Measurements from ENCODE around the gene EPB41L2.

Gene EPB41L2

DNA sequence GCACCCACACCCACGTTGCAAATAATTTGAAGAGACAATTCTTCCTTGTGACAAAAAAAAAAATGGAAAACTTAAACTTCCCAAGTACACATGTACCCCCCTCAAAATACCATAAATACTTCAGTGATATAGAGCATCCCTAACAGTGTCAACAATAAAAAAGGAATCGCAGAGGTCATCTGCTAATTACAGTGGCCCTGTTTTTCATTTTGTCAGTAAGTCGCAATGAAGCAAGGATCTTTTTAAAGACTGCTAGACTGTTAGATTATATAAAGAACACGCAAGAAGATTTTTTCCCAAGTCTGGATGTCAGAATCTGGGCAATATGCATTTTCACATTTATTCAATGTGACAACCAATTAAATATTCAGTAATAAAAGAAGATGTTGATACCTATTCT lies 93.9 kb downstream of the EPB41L2 start:
- TF ChIP-seq, protein P1, sequence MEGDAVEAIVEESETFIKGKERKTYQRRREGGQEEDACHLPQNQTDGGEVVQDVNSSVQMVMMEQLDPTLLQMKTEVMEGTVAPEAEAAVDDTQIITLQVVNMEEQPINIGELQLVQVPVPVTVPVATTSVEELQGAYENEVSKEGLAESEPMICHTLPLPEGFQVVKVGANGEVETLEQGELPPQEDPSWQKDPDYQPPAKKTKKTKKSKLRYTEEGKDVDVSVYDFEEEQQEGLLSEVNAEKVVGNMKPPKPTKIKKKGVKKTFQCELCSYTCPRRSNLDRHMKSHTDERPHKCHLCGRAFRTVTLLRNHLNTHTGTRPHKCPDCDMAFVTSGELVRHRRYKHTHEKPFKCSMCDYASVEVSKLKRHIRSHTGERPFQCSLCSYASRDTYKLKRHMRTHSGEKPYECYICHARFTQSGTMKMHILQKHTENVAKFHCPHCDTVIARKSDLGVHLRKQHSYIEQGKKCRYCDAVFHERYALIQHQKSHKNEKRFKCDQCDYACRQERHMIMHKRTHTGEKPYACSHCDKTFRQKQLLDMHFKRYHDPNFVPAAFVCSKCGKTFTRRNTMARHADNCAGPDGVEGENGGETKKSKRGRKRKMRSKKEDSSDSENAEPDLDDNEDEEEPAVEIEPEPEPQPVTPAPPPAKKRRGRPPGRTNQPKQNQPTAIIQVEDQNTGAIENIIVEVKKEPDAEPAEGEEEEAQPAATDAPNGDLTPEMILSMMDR (IDR thresholded peaks at IDR 0.05; ENCODE audit: low read depth, low read length, missing control alignments) = no peak

DNA sequence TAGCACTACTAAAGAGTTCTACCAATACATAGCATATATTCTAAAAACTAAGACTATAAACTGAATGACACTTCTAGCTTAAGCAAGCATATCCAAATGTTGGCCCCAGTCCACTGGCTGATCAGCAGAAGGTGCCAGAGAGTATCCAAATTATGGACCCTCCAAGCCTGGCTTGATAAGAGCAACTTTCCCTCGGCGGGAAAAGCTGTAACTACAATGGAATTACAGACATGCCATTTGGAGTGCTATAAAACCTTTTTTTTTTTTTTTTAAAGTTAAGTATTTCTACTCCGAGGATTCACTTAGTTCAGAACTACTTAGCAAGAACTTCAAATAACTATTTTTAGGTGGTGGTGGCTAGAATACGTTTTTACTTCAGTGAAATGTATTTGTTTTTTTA lies 94.6 kb downstream of the EPB41L2 start:
- TF ChIP-seq, protein P1 (IDR thresholded peaks at IDR 0.05; ENCODE audit: low read depth, low read length, missing control alignments) = no peak
- in situ Hi-C loops (cut with HindIII; ENCODE audit: low pct_ligation_motif_present, low sequenced_read_pairs) = no loop called here
- Histone ChIP-seq H3K4me3 (ENCODE audit: low read depth, low read length) (no peak overlapping the region), H3K36me3 (replicated peaks) (no peaks in the 10 kb centered on the region), H3K27me3 (replicated peaks) (no peaks in the 10 kb centered on the region), H3K27ac (peak overlapping the region; percentile 50)
- DNase-seq = no peak

More for the DNA sequence above, 93.9 kb downstream of the EPB41L2 start:
- Histone ChIP-seq H3K36me3 (replicated peaks) (no peaks in the 10 kb centered on the region), H3K27me3 (replicated peaks) (no peaks in the 10 kb centered on the region), H3K4me3 (ENCODE audit: low read depth, low read length) (no peak overlapping the region), H3K27ac (peak overlapping the region; percentile 48)
- no peak for DNase-seq
- in situ Hi-C loops (cut with HindIII; ENCODE audit: low pct_ligation_motif_present, low sequenced_read_pairs) = no loop called here

DNA sequence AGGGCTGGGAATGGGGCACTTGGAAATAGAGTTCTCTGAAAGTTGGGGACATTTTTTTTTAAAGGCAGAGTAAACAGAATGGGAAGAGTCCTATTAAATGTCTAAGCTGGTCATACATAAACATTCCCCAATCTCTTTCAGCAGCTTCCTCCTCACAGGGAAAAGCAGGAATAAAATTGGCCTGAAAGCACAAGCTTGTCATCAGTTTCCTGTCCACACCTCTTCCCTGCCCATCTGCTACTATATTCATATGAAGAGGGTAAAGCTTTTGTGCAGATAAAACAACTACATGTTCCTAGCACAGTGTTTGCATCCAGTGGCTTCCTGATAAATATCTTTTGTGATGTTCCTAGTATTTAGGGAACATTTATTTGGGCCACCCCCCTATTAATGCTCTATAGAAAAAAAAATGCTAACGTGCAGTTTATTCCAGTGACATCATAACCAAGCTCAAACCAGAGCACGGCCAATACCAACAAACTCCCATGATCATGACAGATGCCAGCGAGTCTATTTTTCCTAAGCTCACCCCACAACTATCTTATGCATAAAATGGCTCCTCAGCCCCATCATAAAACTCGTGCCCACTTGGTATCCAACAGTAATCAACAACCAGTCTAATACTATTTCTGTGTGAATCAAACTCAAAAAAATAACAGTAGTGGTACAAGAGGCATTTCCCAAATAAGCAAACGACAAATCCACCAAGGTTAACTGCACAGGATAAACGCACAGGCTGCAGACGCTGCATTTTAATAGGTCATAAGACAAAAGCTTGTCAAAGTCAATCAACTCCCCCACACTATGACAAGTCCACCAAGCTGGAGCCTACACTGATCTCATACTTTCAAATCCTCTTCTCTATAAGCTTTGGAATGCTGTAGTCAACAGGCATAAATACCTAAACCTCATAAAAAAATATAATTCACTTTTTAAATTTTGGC lies 95.3 kb downstream of the EPB41L2 start:
- Histone ChIP-seq H3K27ac (peak overlapping the region; percentile 50), H3K36me3 (replicated peaks) (no peaks in the 10 kb centered on the region), H3K27me3 (replicated peaks) (no peaks in the 10 kb centered on the region), H3K4me3 (ENCODE audit: low read depth, low read length) (no peak overlapping the region)
- in situ Hi-C loops (cut with HindIII; ENCODE audit: low pct_ligation_motif_present, low sequenced_read_pairs) = no loop called here
- DNase-seq = peak; percentile 49
- TF ChIP-seq, protein P1 (IDR thresholded peaks at IDR 0.05; ENCODE audit: low read depth, low read length, missing control alignments) = no peak

DNA sequence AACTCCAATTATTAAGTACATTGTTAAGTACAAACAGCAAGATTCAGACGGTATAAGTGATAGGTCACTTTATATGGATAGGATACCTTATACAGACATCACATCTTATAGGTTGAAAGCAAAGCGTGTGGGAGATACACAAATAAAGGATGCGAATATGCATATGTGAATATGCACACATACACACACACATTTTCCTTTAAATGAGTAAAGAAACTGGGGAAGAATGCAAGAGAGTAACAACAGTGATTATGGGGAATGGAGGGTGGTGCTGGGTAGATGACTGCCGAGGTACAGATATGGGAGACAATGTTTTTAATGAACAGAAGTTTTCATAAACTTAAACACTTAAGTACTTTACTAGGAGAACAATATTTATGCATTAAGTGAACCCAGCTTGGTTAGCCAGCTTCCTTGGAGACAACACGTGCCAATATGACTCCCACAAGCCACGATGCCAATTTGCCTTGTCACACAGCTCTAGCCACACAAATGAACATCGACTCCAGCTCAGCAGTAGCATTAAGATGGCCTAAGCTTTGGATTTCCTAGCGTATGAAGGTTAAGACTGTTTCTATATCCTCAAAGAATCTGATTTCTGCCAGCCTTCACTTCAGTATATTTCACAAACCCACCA lies 96.6 kb downstream of the EPB41L2 start:
- DNase-seq = no peak
- no peaks in the 10 kb centered on the region for H3K27me3 ChIP-seq (replicated peaks)
- H3K27ac ChIP-seq = no peak overlapping the region
- TF ChIP-seq, protein P1 (IDR thresholded peaks at IDR 0.05; ENCODE audit: low read depth, low read length, missing control alignments) = no peak
- H3K4me3 ChIP-seq (ENCODE audit: low read depth, low read length) = no peak overlapping the region
- no peaks in the 10 kb centered on the region for H3K36me3 ChIP-seq (replicated peaks)
- in situ Hi-C loops (cut with HindIII; ENCODE audit: low pct_ligation_motif_present, low sequenced_read_pairs) = no loop called here

DNA sequence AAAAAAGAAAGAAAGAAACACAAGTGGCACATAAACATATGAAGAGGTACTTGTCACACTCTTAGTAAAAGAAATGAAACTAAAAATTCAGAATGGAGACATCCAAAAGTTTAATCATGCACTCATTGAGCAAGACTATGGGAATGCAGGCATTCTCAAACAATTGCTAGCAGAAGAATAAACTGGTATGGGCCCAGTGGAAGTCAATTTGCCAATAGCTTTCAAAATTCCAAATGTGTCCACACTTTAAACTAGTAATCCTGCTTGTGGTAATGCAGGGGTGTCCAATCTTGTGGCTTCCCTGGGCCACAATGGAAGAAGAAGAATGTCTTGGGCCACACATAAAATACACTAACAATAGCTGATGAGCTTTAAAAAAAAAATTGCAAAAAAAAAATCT lies 97.4 kb downstream of the EPB41L2 start:
- H3K4me3 ChIP-seq (ENCODE audit: low read depth, low read length) = no peak overlapping the region
- TF ChIP-seq, protein P1 (IDR thresholded peaks at IDR 0.05; ENCODE audit: low read depth, low read length, missing control alignments) = no peak
- DNase-seq = no peak
- no peaks in the 10 kb centered on the region for H3K27me3 ChIP-seq (replicated peaks)
- no peak overlapping the region for H3K27ac ChIP-seq
- H3K36me3 ChIP-seq (replicated peaks) = no peaks in the 10 kb centered on the region
- in situ Hi-C loops (cut with HindIII; ENCODE audit: low pct_ligation_motif_present, low sequenced_read_pairs) = no loop called here

Measured in brain microvascular endothelial cell (primary cell).